GM12878 (cell line): ENCODE results near the gene TRAPPC3L. TPM values are rescaled to one million over a fixed set of nuclear protein-coding genes. Genes with fewer than 3 reads are reported as not detected.

Source experiments
- ATAC-seq: fragments of 200-7000 bp; cut with Tn5 transposase; 3 replicates; pipeline ENCODE4 v1.9.1; 2020; ENCODE audit warnings: mild to moderate bottlenecking, moderate library complexity
- BruUV-seq: library from RNA; stranded (reverse); fragments of 400-500 nt; replicated peaks from 2 replicates; lab custom pipeline; 2021; lab: Mats Ljungman, UMichigan
- CTCF ChIA-PET: fragments of 300-600 bp; sonication (Branson Sonifier 250); formaldehyde crosslinking; extraction: SDS; loops from one replicate; lab custom pipeline; 2021; ENCODE audit warnings: inconsistent platforms; lab: Yijun Ruan, JAX
- POLR2A ChIA-PET: fragments of 350-600 bp; formaldehyde crosslinking; extraction: SDS; loops from one replicate; lab custom pipeline; 2021; ENCODE audit warnings: inconsistent platforms; lab: Charles Lee
- RAD21 ChIA-PET: fragments of 300-600 bp; sonication (Branson Sonifier 250); formaldehyde crosslinking; loops from one replicate; lab custom pipeline; 2023; ENCODE audit warnings: antibody characterized with exemption; ENCODE audit not compliant: unreplicated experiment; lab: Charles Lee
- SMC1A ChIA-PET: fragments of 300-600 bp; sonication (Branson Sonifier 250); formaldehyde crosslinking; loops from one replicate; lab custom pipeline; 2023; ENCODE audit not compliant: unreplicated experiment, uncharacterized antibody; lab: Charles Lee
- DNase-seq: peaks from one replicate; pipeline ENCODE4 v3.0.0-alpha.2; 2011; ENCODE audit warnings: low read depth, low spot score
- FAIRE-seq: peaks from 3 replicates; lab custom pipeline; 2011; peaks lifted over from hg19 to GRCh38; lab: Jason Lieb, UNC
- H2AFZ ChIP-seq: 2 replicates; pipeline ENCODE4 v1.6.0; 2011; ENCODE audit warnings: low read depth, low read length, control low read depth; ENCODE audit not compliant: control insufficient read depth
- H3K27ac ChIP-seq: 2 replicates; pipeline ENCODE4 v1.5.1; 2011; ENCODE audit warnings: control low read depth; ENCODE audit not compliant: control insufficient read depth, insufficient read depth
- H3K27me3 ChIP-seq, 2 experiments: replicated peaks in 1 of 2; 2 replicates each; pipeline versions ENCODE4 v1.6.0 to v1.6.1; 2011; ENCODE audit warnings: low read length in 1 of 2; ENCODE audit not compliant: control insufficient read depth in 2 of 2, insufficient read depth in 2 of 2
- H3K36me3 ChIP-seq, 2 experiments: 2 replicates each; pipeline ENCODE4 v1.5.1; 2011; ENCODE audit warnings: low read length in 1 of 2; ENCODE audit not compliant: control insufficient read depth in 2 of 2, insufficient read depth in 2 of 2
- H3K4me1 ChIP-seq: 2 replicates; pipeline ENCODE4 v1.6.1; 2011; ENCODE audit warnings: mild to moderate bottlenecking, low read length, moderate library complexity, mixed read lengths; ENCODE audit not compliant: control insufficient read depth, insufficient read depth
- H3K4me2 ChIP-seq: 2 replicates; pipeline ENCODE4 v1.6.0; 2011; ENCODE audit warnings: control low read depth; ENCODE audit not compliant: control insufficient read depth, insufficient read depth
- H3K4me3 ChIP-seq: fragments of 200-600 bp; sonication (generic); 2 replicates; pipeline ENCODE4 v1.5.1; 2016
- H3K79me2 ChIP-seq: 2 replicates; pipeline ENCODE4 v1.6.0; 2011; ENCODE audit warnings: low read length; ENCODE audit not compliant: control insufficient read depth, insufficient read depth
- H3K9ac ChIP-seq: 2 replicates; pipeline ENCODE4 v1.8.0; 2011; ENCODE audit warnings: low read length, control low read depth, mixed read lengths; ENCODE audit not compliant: control insufficient read depth, insufficient read depth
- H3K9me3 ChIP-seq: replicated peaks from 3 replicates; pipeline ENCODE4 v1.5.1; 2011; ENCODE audit warnings: mild to moderate bottlenecking, low read length; ENCODE audit not compliant: control insufficient read depth, insufficient read depth
- H4K20me1 ChIP-seq: 2 replicates; pipeline ENCODE4 v1.6.0; 2011; ENCODE audit not compliant: control insufficient read depth, insufficient read depth
- BHLHE40 ChIP-seq, 2 experiments: fragments of 450-650 bp in 1 of 2; IDR thresholded peaks; 2 replicates each; pipeline ENCODE4 v1.6.1; 2011 to 2017; ENCODE audit warnings: low read depth in 2 of 2, borderline replicate concordance in 1 of 2, improper control_type of control experiment in 1 of 2, low read length in 1 of 2, mild to moderate bottlenecking in 1 of 2
- CBX3 ChIP-seq: fragments of 200-600 bp; sonication (generic); IDR thresholded peaks from 2 replicates; pipeline ENCODE4 v1.6.1; 2016; ENCODE audit warnings: low read depth, borderline replicate concordance
- FOS ChIP-seq: IDR thresholded peaks from 3 replicates; pipeline ENCODE4 v1.6.1; 2011; ENCODE audit warnings: borderline replicate concordance; ENCODE audit not compliant: insufficient read length; ENCODE audit errors: extremely low read depth
- GABPA ChIP-seq: IDR thresholded peaks from 2 replicates; pipeline ENCODE4 v1.6.1; 2014; ENCODE audit warnings: antibody characterized with exemption, low read depth, mild to moderate bottlenecking, inconsistent platforms
- JUND ChIP-seq: IDR thresholded peaks from 2 replicates; pipeline ENCODE4 v1.6.1; 2012; ENCODE audit warnings: low read depth, mild to moderate bottlenecking, low read length, improper control_type of control experiment, moderate library complexity
- KDM1A ChIP-seq: fragments of 200-600 bp; sonication (generic); IDR thresholded peaks from 2 replicates; pipeline ENCODE4 v1.6.1; 2016; ENCODE audit warnings: borderline replicate concordance
- NR2C1 ChIP-seq: fragments of 450-650 bp; IDR thresholded peaks from 2 replicates; pipeline ENCODE4 v1.6.1; 2017; ENCODE audit warnings: antibody characterized with exemption, mild to moderate bottlenecking, moderate library complexity
- PML ChIP-seq: IDR thresholded peaks from 2 replicates; pipeline ENCODE4 v1.6.1; 2012; ENCODE audit warnings: low read length, inconsistent platforms
- POLR2AphosphoS5 ChIP-seq: IDR thresholded peaks from 2 replicates; pipeline ENCODE4 v1.6.1; 2011; ENCODE audit warnings: mild to moderate bottlenecking, low read length, inconsistent platforms
- SMAD5 ChIP-seq: IDR thresholded peaks from 2 replicates; pipeline ENCODE4 v1.6.1; 2016; ENCODE audit warnings: antibody characterized with exemption, low read depth
- SP1 ChIP-seq: IDR thresholded peaks from one replicate; pipeline ENCODE4 v1.6.1; 2011; ENCODE audit warnings: low read depth, low read length
- ZNF217 ChIP-seq: fragments of 450-650 bp; IDR thresholded peaks from 2 replicates; pipeline ENCODE4 v1.6.1; 2017; ENCODE audit warnings: antibody characterized with exemption, mild to moderate bottlenecking
- WGBS: methylation state at CpG from one replicate; pipeline ENCODE4 v1.1.6; 2016; ENCODE audit warnings: low lambda C conversion rate; ENCODE audit not compliant: insufficient replicate concordance, insufficient coverage; ENCODE audit errors: missing lambda C conversion rate; 5-methylcytosine and 5-hydroxymethylcytosine counted together
- in situ Hi-C: fragments of 300-500 bp; cut with MboI; formaldehyde crosslinking; loops from 9 replicates; pipeline ENCODE4 v1.14.3; 2018; ENCODE audit warnings: mixed read lengths
- intact Hi-C: fragments of 100-400 bp; cut with micrococcal nuclease; formaldehyde crosslinking; loops from one replicate; pipeline ENCODE4 v1.14.2; 2022; ENCODE audit not compliant: unreplicated experiment
- polyA plus RNA-seq, 11 experiments: library from polyadenylated mRNA; depleted of rRNA in 4 of 11; unstranded in 6 of 11; stranded (reverse) in 5 of 11; fragments of >200 nt; fragmentation: Nextera tagmentation in 4 of 11; fragmentation: Illumina TruSeq in 1 of 11; extraction: Ambion mirVana in 4 of 11; extraction: Trizol in 1 of 11; gene quantifications; 1 replicate in 1 of 11; 2 replicates in 10 of 11; pipeline versions ENCODE4 v1.2.1 to v1.2.3, GENCODE V29; 2011 to 2016; ENCODE audit warnings: inconsistent platforms in 2 of 11, missing spikeins in 2 of 11, low read depth in 1 of 11
- total RNA-seq, 4 experiments: library from RNA; depleted of rRNA in 3 of 4; stranded (reverse); fragments of >200 nt in 3 of 4; fragmentation: Illumina TruSeq in 1 of 4; extraction: Trizol in 1 of 4; gene quantifications; 2 replicates each; pipeline versions ENCODE4 v1.2.1 to v1.2.3, GENCODE V29; 2013 to 2021
- TF ChIP-seq, protein P1 (sequence below): IDR thresholded peaks from 2 replicates; pipeline ENCODE4 v1.6.1; 2011; ENCODE audit warnings: low read depth, low read length, improper control_type of control experiment, borderline replicate concordance
- TF ChIP-seq, protein P2 (sequence below): fragments of 450-650 bp; IDR thresholded peaks from 2 replicates; pipeline ENCODE4 v1.6.1; 2017; ENCODE audit warnings: low read depth, mild to moderate bottlenecking, moderate library complexity

The TRAPPC3L gene
- total and polyA plus RNA-seq, 10 of the 15 experiments (the other 5 are each of a cell fraction or from before 2014, with no cell fraction given), result not detected

DNA sequence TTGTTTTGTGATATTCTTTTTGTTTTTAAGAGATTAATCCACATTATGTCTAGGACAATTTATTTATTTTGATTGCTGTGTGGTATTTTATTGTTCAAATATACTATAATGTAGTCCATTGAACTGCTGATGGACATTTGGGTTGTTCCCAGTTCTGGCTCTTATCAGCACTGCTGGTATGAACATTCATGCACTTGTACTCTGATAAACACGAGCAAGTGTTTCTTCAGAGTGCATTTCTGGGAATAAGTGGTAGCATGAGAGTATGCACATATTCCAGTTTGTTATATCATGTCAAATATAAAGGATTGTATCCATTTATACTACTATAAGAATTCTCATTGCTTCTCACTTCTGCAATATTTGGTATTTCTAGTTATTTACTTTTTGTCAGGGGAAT lies 77.2 kb downstream of the TRAPPC3L start:
- CTCF ChIA-PET, result no interaction called here
- SMC1A ChIA-PET, result no interaction called here
- no peak for FAIRE-seq
- WGBS, result 0% methylated on average over 1 of the region's 1 CpG
- no peaks in the 10 kb centered on the region for H3K9me3 ChIP-seq
- no peaks in the 10 kb centered on the region for H3K36me3 ChIP-seq
- H3K27ac ChIP-seq, result no peak overlapping the region
- intact Hi-C loops (no loop called here), in situ Hi-C loops (no loop called here)
- no peak for DNase-seq
- RAD21 ChIA-PET, result no interaction called here
- H3K4me2 ChIP-seq, result no peak overlapping the region
- peaks cover 11% of the 10 kb centered on the region for H3K4me1 ChIP-seq
- no peak overlapping the region for H3K4me3 ChIP-seq
- no TSS peak for BruUV-seq
- no peak for ATAC-seq
- H3K79me2 ChIP-seq, result no peaks in the 10 kb centered on the region
- H2AFZ ChIP-seq, result no peak overlapping the region
- no peaks in the 10 kb centered on the region; a peak in 1 of 4 replicates for H3K27me3 ChIP-seq
- no peak for TF ChIP-seq GABPA
- TF ChIP-seq SMAD5, result no peak
- no peak for TF ChIP-seq ZNF217
- TF ChIP-seq, protein P1, sequence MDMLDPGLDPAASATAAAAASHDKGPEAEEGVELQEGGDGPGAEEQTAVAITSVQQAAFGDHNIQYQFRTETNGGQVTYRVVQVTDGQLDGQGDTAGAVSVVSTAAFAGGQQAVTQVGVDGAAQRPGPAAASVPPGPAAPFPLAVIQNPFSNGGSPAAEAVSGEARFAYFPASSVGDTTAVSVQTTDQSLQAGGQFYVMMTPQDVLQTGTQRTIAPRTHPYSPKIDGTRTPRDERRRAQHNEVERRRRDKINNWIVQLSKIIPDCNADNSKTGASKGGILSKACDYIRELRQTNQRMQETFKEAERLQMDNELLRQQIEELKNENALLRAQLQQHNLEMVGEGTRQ, result no peak
- TF ChIP-seq JUND, result no peak
- TF ChIP-seq BHLHE40 (IDR thresholded peaks at IDR 0.05; ENCODE audit: borderline replicate concordance in 1 of 2, low read depth in 2 of 2, low read length in 1 of 2), result no peak
- TF ChIP-seq KDM1A, result no peak
- no peak for TF ChIP-seq FOS
- TF ChIP-seq SP1, result no peak
- TF ChIP-seq POLR2AphosphoS5, result no peak
- no peak for TF ChIP-seq CBX3
- TF ChIP-seq, protein P2, sequence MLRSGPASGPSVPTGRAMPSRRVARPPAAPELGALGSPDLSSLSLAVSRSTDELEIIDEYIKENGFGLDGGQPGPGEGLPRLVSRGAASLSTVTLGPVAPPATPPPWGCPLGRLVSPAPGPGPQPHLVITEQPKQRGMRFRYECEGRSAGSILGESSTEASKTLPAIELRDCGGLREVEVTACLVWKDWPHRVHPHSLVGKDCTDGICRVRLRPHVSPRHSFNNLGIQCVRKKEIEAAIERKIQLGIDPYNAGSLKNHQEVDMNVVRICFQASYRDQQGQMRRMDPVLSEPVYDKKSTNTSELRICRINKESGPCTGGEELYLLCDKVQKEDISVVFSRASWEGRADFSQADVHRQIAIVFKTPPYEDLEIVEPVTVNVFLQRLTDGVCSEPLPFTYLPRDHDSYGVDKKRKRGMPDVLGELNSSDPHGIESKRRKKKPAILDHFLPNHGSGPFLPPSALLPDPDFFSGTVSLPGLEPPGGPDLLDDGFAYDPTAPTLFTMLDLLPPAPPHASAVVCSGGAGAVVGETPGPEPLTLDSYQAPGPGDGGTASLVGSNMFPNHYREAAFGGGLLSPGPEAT, result no peak
- no peak for TF ChIP-seq PML
- no peak for TF ChIP-seq NR2C1
- TF ChIP-seq, all 136 proteins: peak for 0
- POLR2A ChIA-PET, result no interaction called here
- H4K20me1 ChIP-seq, result no peaks in the 10 kb centered on the region
- H3K9ac ChIP-seq, result no peak overlapping the region
